GM21786 (cell line): ENCODE data around the gene MYADML2.
"Not testable (repeated sequence)": the region's sequence is repeated elsewhere in the genome, so short reads cannot be mapped to it uniquely, and the experiment has no call there.

ENCODE experiments used
- ATAC-seq: cut with Tn5 transposase; IDR thresholded peaks from one replicate; pipeline ENCODE4 v1.9.1; 2021; ENCODE audit not compliant: unreplicated experiment

MYADML2 gene

GRCh38 chr17:81959362-81960129 is 12.5 kb upstream of the MYADML2 start:
- ATAC-seq, result no peak

GRCh38 chr17:81958633-81959342 is 11.8 kb upstream of the MYADML2 start:
- no peak for ATAC-seq

GRCh38 chr17:81957691-81958432 is 10.8 kb upstream of the MYADML2 start:
- no peak for ATAC-seq

GRCh38 chr17:81956607-81957589 is 9.9 kb upstream of the MYADML2 start:
- no peak for ATAC-seq

GRCh38 chr17:81955756-81956544 is 8.9 kb upstream of the MYADML2 start:
- no peak for ATAC-seq

- no peak for ATAC-seq
Observed at GRCh38 chr17:81955058-81955681, 8.1 kb upstream of the MYADML2 start.

GRCh38 chr17:81954131-81955057 is 7.4 kb upstream of the MYADML2 start:
- no peak for ATAC-seq

GRCh38 chr17:81953443-81953842 is 6.4 kb upstream of the MYADML2 start:
- ATAC-seq, result not testable (repeated sequence)

- no peak for ATAC-seq
Observed at GRCh38 chr17:81952792-81953228, 5.8 kb upstream of the MYADML2 start.

- ATAC-seq, result no peak
Observed at GRCh38 chr17:81951785-81952684, 5.0 kb upstream of the MYADML2 start.

GRCh38 chr17:81950501-81950900 is 3.5 kb upstream of the MYADML2 start:
- no peak for ATAC-seq

GRCh38 chr17:81948635-81949378 is 1.8 kb upstream of the MYADML2 start:
- ATAC-seq, result no peak

- no peak for ATAC-seq
Observed at GRCh38 chr17:81944858-81945257, 2.2 kb downstream of the MYADML2 start.

GRCh38 chr17:81942167-81942553 is 4.9 kb downstream of the MYADML2 start:
- ATAC-seq, result no peak

- no peak for ATAC-seq
Observed at GRCh38 chr17:81941484-81942166, 5.4 kb downstream of the MYADML2 start.
